ENCODE results near the gene MSX2.

The MSX2 gene

GRCh38 chr5:174722500-174722899, 1.9 kb upstream of the MSX2 start:
- Histone ChIP-seq H3K9me3 (ENCODE audit: insufficient read depth, low read depth, low read length) (no peaks in the 10 kb centered on the region), H3K9ac (ENCODE audit: low read depth, low read length, poor library complexity, severe bottlenecking) (no peak overlapping the region), H3F3A (ENCODE audit: low read depth) (no peaks in the 10 kb centered on the region), H3K4me3 (ENCODE audit: low read length, poor library complexity, severe bottlenecking) (no peak overlapping the region), H3K36me3 (ENCODE audit: insufficient read depth, low read length) (no peaks in the 10 kb centered on the region), H3K4me2 (ENCODE audit: low read depth, low read length, poor library complexity, severe bottlenecking) (no peak overlapping the region), H3K9me2 (replicated peaks; ENCODE audit: low read depth, low read length) (no peaks in the 10 kb centered on the region), H3K27me3 (ENCODE audit: insufficient read depth, low read length, poor library complexity, severe bottlenecking) (no peaks in the 10 kb centered on the region), H2AFZ (ENCODE audit: low read length) (no peak overlapping the region), H3K79me2 (ENCODE audit: insufficient read depth, low read length) (no peaks in the 10 kb centered on the region), H3K4me1 (ENCODE audit: insufficient read depth, low read length, poor library complexity, severe bottlenecking) (no peaks in the 10 kb centered on the region), H4K20me1 (ENCODE audit: insufficient read depth, low read length, poor library complexity, severe bottlenecking) (no peaks in the 10 kb centered on the region)
- TF ChIP-seq EZH2phosphoT487 (IDR thresholded peaks at IDR 0.05; ENCODE audit: borderline replicate concordance) (no peak), CTCF (conservative IDR thresholded peaks at IDR 0.05; ENCODE audit: low read length) (no peak)

GRCh38 chr5:174723315-174723978, 935 bp upstream of the MSX2 start:
- H2AFZ ChIP-seq (ENCODE audit: low read length), result no peak overlapping the region
- H3K9ac ChIP-seq (ENCODE audit: low read depth, low read length, poor library complexity, severe bottlenecking), result no peak overlapping the region
- no peaks in the 10 kb centered on the region for H3K4me1 ChIP-seq (ENCODE audit: insufficient read depth, low read length, poor library complexity, severe bottlenecking)
- H3K4me3 ChIP-seq (ENCODE audit: low read length, poor library complexity, severe bottlenecking), result no peak overlapping the region
- no peaks in the 10 kb centered on the region for H3F3A ChIP-seq (ENCODE audit: low read depth)
- no peaks in the 10 kb centered on the region for H3K27me3 ChIP-seq (ENCODE audit: insufficient read depth, low read length, poor library complexity, severe bottlenecking)
- no peaks in the 10 kb centered on the region for H4K20me1 ChIP-seq (ENCODE audit: insufficient read depth, low read length, poor library complexity, severe bottlenecking)
- no peaks in the 10 kb centered on the region for H3K9me3 ChIP-seq (ENCODE audit: insufficient read depth, low read depth, low read length)
- H3K4me2 ChIP-seq (ENCODE audit: low read depth, low read length, poor library complexity, severe bottlenecking), result no peak overlapping the region
- no peaks in the 10 kb centered on the region for H3K9me2 ChIP-seq (replicated peaks; ENCODE audit: low read depth, low read length)
- no peak for TF ChIP-seq CTCF (conservative IDR thresholded peaks at IDR 0.05; ENCODE audit: low read length)
- no peak for TF ChIP-seq EZH2phosphoT487 (IDR thresholded peaks at IDR 0.05; ENCODE audit: borderline replicate concordance)
- no peaks in the 10 kb centered on the region for H3K79me2 ChIP-seq (ENCODE audit: insufficient read depth, low read length)
- H3K36me3 ChIP-seq (ENCODE audit: insufficient read depth, low read length), result no peaks in the 10 kb centered on the region

GRCh38 chr5:174723979-174724483, 351 bp upstream of the MSX2 start:
- H3F3A ChIP-seq (ENCODE audit: low read depth), result no peaks in the 10 kb centered on the region
- no peaks in the 10 kb centered on the region for H3K9me3 ChIP-seq (ENCODE audit: insufficient read depth, low read depth, low read length)
- no peak overlapping the region for H3K4me3 ChIP-seq (ENCODE audit: low read length, poor library complexity, severe bottlenecking)
- H3K27me3 ChIP-seq (ENCODE audit: insufficient read depth, low read length, poor library complexity, severe bottlenecking), result no peaks in the 10 kb centered on the region
- no peak for TF ChIP-seq CTCF (conservative IDR thresholded peaks at IDR 0.05; ENCODE audit: low read length)
- no peak for TF ChIP-seq EZH2phosphoT487 (IDR thresholded peaks at IDR 0.05; ENCODE audit: borderline replicate concordance)
- no peaks in the 10 kb centered on the region for H3K36me3 ChIP-seq (ENCODE audit: insufficient read depth, low read length)
- no peaks in the 10 kb centered on the region for H3K79me2 ChIP-seq (ENCODE audit: insufficient read depth, low read length)
- no peak overlapping the region for H3K4me2 ChIP-seq (ENCODE audit: low read depth, low read length, poor library complexity, severe bottlenecking)
- H3K9me2 ChIP-seq (replicated peaks; ENCODE audit: low read depth, low read length), result no peaks in the 10 kb centered on the region
- no peaks in the 10 kb centered on the region for H4K20me1 ChIP-seq (ENCODE audit: insufficient read depth, low read length, poor library complexity, severe bottlenecking)
- H2AFZ ChIP-seq (ENCODE audit: low read length), result no peak overlapping the region
- H3K9ac ChIP-seq (ENCODE audit: low read depth, low read length, poor library complexity, severe bottlenecking), result no peak overlapping the region
- H3K4me1 ChIP-seq (ENCODE audit: insufficient read depth, low read length, poor library complexity, severe bottlenecking), result no peaks in the 10 kb centered on the region
